Glutamatergic neuron (in vitro differentiated cells): ENCODE measurements around the gene EGFL8. TPM values are rescaled to one million over a fixed set of nuclear protein-coding genes. Genes with fewer than 3 reads are reported as not detected.

Experiments used
- DNase-seq: peaks from one replicate; pipeline ENCODE4 v3.0.0; 2022
- H3K27ac Mint-ChIP-seq: one replicate; pipeline ENCODE4 v1.8.0; 2020; ENCODE audit warnings: mild to moderate bottlenecking, mixed read lengths, inconsistent platforms; ENCODE audit not compliant: unreplicated experiment
- H3K27me3 Mint-ChIP-seq: one replicate; pipeline ENCODE4 v1.8.0; 2020; ENCODE audit warnings: mild to moderate bottlenecking, moderate library complexity, mixed read lengths, inconsistent platforms; ENCODE audit not compliant: unreplicated experiment
- H3K36me3 Mint-ChIP-seq: one replicate; pipeline ENCODE4 v1.8.0; 2020; ENCODE audit warnings: mild to moderate bottlenecking, mixed read lengths, inconsistent platforms; ENCODE audit not compliant: unreplicated experiment
- H3K4me1 Mint-ChIP-seq: one replicate; pipeline ENCODE4 v1.8.0; 2020; ENCODE audit warnings: mild to moderate bottlenecking, low read depth, mixed read lengths, inconsistent platforms; ENCODE audit not compliant: unreplicated experiment
- H3K4me3 Mint-ChIP-seq: one replicate; pipeline ENCODE4 v1.8.0; 2020; ENCODE audit warnings: mild to moderate bottlenecking, mixed read lengths, inconsistent platforms; ENCODE audit not compliant: unreplicated experiment
- H3K9me3 Mint-ChIP-seq: one replicate; pipeline ENCODE4 v1.8.0; 2020; ENCODE audit warnings: mild to moderate bottlenecking, moderate library complexity, mixed read lengths, inconsistent platforms; ENCODE audit not compliant: unreplicated experiment
- CTCF ChIP-seq: fragments of 200-600 bp; sonication (generic); IDR thresholded peaks from one replicate; pipeline ENCODE4 v1.5.0; 2021; ENCODE audit not compliant: partially characterized antibody, unreplicated experiment
- total RNA-seq: library from RNA; stranded (reverse); fragmentation: NEBNext Ultra II Directional; extraction: Animal tissue kit (Norgen Biotek cat#: 25700); gene quantifications from one replicate; pipeline ENCODE4 v1.2.1, GENCODE V29; 2021; ENCODE audit not compliant: unreplicated experiment

EGFL8 gene
- total RNA-seq, 1 donor from 2014 or later, result 23.0 TPM

DNA sequence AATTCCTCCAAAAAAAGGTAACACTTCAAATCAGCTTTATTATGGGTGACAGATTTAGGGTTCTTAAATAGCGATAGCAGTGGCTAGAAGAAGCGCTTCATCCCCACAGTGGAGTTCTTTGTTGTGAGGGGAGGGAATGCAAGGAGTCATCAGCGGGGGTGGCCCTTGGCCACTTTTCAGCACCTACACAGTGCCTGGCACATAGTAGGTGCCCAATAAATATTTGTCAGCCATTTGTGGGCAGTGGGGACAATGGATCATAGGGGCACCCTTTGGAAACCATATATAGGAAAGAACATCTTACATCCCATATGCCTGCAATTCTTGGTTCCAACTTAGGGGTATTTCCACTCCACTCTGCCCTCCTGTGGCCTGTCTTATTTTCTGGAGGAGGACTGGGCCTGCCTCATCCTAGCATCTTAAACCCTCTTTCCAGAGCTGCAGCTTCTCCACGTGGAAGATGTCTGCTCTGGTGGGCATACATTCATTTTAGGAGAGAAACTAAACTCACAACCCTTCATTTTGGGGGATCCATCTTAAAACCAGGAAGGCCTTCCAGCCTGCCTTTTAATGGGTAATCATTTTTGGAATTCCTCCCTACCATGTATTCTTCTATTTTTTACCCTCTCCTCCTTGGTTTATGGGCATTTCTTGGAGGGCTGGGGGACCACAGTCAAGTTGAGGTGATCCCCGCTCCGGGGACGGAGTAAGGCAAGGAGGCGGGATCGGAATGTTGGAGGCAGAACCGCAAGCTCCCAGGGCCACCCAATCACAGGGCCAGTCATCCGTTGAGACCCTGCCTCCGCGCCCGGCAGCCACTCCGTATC, 30.6 kb downstream of the EGFL8 start:
- no peak for TF ChIP-seq CTCF
- peak overlapping the region; percentile 88 for H3K4me3 Mint-ChIP-seq
- peaks cover 8% of the 10 kb centered on the region for H3K27me3 Mint-ChIP-seq
- H3K36me3 Mint-ChIP-seq, result no peaks in the 10 kb centered on the region
- H3K4me1 Mint-ChIP-seq, result peaks cover 11% of the 10 kb centered on the region
- no peak for DNase-seq
- H3K9me3 Mint-ChIP-seq, result peaks cover 16% of the 10 kb centered on the region
- H3K27ac Mint-ChIP-seq, result peak overlapping the region; percentile 80

DNA sequence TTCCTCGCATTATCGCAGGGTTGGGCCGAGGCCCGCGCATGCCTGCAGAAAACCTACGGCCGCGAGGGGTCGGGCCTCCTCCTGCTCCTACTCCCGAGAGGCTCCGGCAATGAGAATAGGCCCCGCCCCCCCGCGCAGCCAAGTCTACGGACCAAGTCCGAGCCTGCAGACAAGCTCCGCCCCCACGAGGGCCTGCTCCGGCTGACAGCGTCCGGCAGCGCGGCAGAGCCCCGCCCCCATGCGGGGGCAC, 31.2 kb downstream of the EGFL8 start:
- Mint-ChIP-seq H3K36me3 (no peaks in the 10 kb centered on the region), H3K9me3 (peaks cover 17% of the 10 kb centered on the region), H3K27ac (peak overlapping the region; percentile 80), H3K4me3 (peak overlapping the region; percentile 91), H3K4me1 (peaks cover 11% of the 10 kb centered on the region), H3K27me3 (peaks cover 8% of the 10 kb centered on the region)
- TF ChIP-seq CTCF, result peak; percentile 71
- DNase-seq, result peak; percentile 100

DNA sequence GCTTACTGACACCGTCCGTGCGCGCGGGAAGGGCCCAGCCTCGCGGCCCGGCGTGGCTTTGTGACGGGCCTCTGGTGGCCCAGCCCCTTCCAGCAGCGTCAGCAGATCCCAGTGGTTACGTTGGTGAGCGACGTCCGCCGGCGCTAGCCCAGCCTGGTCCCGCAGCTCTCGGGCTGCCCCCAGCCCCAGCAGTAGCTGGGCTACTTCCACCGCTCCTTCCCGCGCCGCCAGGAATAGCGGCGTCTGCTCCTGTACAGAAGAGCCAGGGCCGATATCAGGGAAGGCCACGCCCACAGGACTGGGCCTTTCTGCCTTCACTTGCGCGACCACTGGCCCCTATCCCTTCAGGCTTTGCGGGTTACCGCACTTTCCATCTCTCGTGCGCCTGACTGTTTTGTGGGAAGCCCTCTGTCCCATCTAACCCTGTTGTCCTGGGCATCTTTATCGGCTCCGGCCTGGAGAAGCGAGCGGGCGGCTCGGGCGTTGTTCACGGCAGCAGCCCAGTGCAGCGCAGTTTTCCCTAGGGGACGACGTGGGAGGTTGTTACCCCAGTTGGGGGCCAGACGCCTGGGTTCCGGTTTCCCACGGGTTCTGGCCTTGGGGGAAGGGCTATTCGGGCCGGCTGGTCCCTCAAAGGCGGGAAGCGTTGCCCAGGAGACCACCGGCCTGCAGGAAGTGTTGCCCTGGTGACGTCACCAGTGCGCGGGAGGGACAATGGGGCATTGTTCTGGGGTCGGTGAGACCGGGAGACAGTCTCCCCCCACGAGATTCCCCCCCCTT, 31.7 kb downstream of the EGFL8 start:
- H3K27ac Mint-ChIP-seq, result peak overlapping the region; percentile 100
- H3K4me3 Mint-ChIP-seq, result peak overlapping the region; percentile 91
- peaks cover 8% of the 10 kb centered on the region for H3K27me3 Mint-ChIP-seq
- TF ChIP-seq CTCF, result peak; percentile 8
- peaks cover 9% of the 10 kb centered on the region for H3K4me1 Mint-ChIP-seq
- peak; percentile 90 for DNase-seq
- H3K9me3 Mint-ChIP-seq, result peaks cover 14% of the 10 kb centered on the region
- H3K36me3 Mint-ChIP-seq, result no peaks in the 10 kb centered on the region

GRCh38 chr6:32196682-32197616, 32.6 kb downstream of the EGFL8 start:
- DNase-seq, result no peak

More at GRCh38 chr6:32196682-32197616, 32.6 kb downstream of the EGFL8 start:
- Mint-ChIP-seq H3K27ac (peak overlapping the region; percentile 100), H3K9me3 (peaks cover 11% of the 10 kb centered on the region), H3K27me3 (peaks cover 6% of the 10 kb centered on the region), H3K4me1 (peaks cover 9% of the 10 kb centered on the region), H3K4me3 (peak overlapping the region; percentile 91), H3K36me3 (no peaks in the 10 kb centered on the region)
- no peak for TF ChIP-seq CTCF
